B cell (primary cell): ENCODE results near the gene DLG1.

Experiments
- CTCF ChIP-seq: fragments of 200-600 bp; IDR thresholded peaks from one replicate; pipeline ENCODE4 v1.8.0; 2022; ENCODE audit warnings: antibody characterized with exemption, mild to moderate bottlenecking
- EZH2 ChIP-seq: IDR thresholded peaks from 2 replicates; pipeline ENCODE4 v1.6.1; 2012; ENCODE audit warnings: borderline replicate concordance, low read depth, mild to moderate bottlenecking, moderate library complexity, low read length; ENCODE audit not compliant: insufficient read depth, poor library complexity, severe bottlenecking

GRCh38 chr3:197229178-197229577 lies 69.2 kb downstream of the DLG1 start:
- TF ChIP-seq CTCF (no peak), EZH2 (no peak)
